Measurements from ENCODE around the gene RAP2A. TPM values are rescaled to one million over a fixed set of nuclear protein-coding genes. Genes with fewer than 3 reads are reported as not detected.

RAP2A gene
- total RNA-seq, 1 donor from 2014 or later: 70.9 TPM

DNA sequence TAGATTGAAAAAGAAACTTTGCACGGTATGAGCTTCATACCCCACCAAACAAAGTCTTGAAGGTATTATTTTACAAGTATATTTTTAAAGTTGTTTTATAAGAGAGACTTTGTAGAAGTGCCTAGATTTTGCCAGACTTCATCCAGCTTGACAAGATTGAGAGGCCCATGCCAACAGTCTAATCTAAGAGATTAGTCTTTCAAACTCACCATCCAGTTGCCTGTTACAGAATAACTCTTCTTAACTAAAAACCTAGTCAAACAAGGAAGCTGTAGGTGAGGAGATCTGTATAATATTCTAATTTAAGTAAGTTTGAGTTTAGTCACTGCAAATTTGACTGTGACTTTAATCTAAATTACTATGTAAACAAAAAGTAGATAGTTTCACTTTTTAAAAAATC is 41.9 kb upstream of the RAP2A start:
- H3K9me3 Mint-ChIP-seq: no peaks in the 10 kb centered on the region
- H3K4me1 Mint-ChIP-seq: no peaks in the 10 kb centered on the region
- no peak overlapping the region for H3K27ac Mint-ChIP-seq
- H3K4me1 ChIP-seq: no peaks in the 10 kb centered on the region
- H3K36me3 Mint-ChIP-seq: peaks cover 9% of the 10 kb centered on the region
- no peak overlapping the region for H3K27ac ChIP-seq
- H3K9me3 ChIP-seq (ENCODE audit: low read depth): no peaks in the 10 kb centered on the region
- no peaks in the 10 kb centered on the region for H3F3A ChIP-seq (ENCODE audit: low read depth)
- peaks cover 5% of the 10 kb centered on the region for H3K36me3 ChIP-seq
- no peak overlapping the region for H2AFZ ChIP-seq (replicated peaks)
- no peaks in the 10 kb centered on the region for H4K20me1 ChIP-seq (ENCODE audit: low read depth)
- TF ChIP-seq EZH2phosphoT487 (IDR thresholded peaks at IDR 0.05) (no peak), EZH2 (IDR thresholded peaks at IDR 0.05) (no peak)
- TF ChIP-seq, protein P1, sequence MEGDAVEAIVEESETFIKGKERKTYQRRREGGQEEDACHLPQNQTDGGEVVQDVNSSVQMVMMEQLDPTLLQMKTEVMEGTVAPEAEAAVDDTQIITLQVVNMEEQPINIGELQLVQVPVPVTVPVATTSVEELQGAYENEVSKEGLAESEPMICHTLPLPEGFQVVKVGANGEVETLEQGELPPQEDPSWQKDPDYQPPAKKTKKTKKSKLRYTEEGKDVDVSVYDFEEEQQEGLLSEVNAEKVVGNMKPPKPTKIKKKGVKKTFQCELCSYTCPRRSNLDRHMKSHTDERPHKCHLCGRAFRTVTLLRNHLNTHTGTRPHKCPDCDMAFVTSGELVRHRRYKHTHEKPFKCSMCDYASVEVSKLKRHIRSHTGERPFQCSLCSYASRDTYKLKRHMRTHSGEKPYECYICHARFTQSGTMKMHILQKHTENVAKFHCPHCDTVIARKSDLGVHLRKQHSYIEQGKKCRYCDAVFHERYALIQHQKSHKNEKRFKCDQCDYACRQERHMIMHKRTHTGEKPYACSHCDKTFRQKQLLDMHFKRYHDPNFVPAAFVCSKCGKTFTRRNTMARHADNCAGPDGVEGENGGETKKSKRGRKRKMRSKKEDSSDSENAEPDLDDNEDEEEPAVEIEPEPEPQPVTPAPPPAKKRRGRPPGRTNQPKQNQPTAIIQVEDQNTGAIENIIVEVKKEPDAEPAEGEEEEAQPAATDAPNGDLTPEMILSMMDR (IDR thresholded peaks at IDR 0.05): no peak
- H3K79me2 ChIP-seq (ENCODE audit: low read depth): no peaks in the 10 kb centered on the region
- H3K4me3 Mint-ChIP-seq: no peak overlapping the region
- H3K27me3 ChIP-seq: no peaks in the 10 kb centered on the region
- DNase-seq (ENCODE audit: low spot score): no peak
- no peak overlapping the region for H3K4me3 ChIP-seq
- H3K9ac ChIP-seq: no peak overlapping the region
- no peaks in the 10 kb centered on the region for H3K27me3 Mint-ChIP-seq (ENCODE audit: insufficient read depth, low read depth)
- no peak overlapping the region for H3K4me2 ChIP-seq

DNA sequence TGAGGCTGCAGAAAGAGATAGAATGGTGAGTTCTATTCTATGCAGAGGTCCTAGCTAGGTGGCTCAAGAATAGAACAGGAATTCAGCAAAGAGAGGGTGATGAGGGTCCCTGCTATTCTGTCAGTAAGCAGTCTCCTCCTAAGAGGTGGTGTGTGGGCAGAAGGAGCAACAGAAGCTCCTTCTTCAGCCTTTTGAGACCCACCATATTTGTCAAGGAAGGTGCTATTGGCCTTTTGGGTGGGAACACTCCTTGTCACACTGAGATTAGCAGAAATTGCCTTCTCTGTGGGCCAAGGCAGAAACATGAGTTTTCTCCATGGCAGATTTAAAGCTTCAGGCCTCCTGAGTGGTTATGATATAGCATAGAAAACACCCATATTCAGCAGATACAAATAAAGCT is 39.4 kb upstream of the RAP2A start:
- Histone ChIP-seq H2AFZ (replicated peaks) (no peak overlapping the region), H3F3A (ENCODE audit: low read depth) (no peaks in the 10 kb centered on the region), H3K4me3 (no peak overlapping the region), H3K27ac (no peak overlapping the region), H3K36me3 (peaks cover 5% of the 10 kb centered on the region), H3K79me2 (ENCODE audit: low read depth) (no peaks in the 10 kb centered on the region), H3K4me1 (no peaks in the 10 kb centered on the region), H3K4me2 (no peak overlapping the region), H4K20me1 (ENCODE audit: low read depth) (no peaks in the 10 kb centered on the region), H3K9me3 (ENCODE audit: low read depth) (no peaks in the 10 kb centered on the region), H3K27me3 (no peaks in the 10 kb centered on the region), H3K9ac (no peak overlapping the region)
- Mint-ChIP-seq H3K4me3 (no peak overlapping the region), H3K27me3 (ENCODE audit: insufficient read depth, low read depth) (peaks cover 2% of the 10 kb centered on the region), H3K9me3 (no peaks in the 10 kb centered on the region), H3K4me1 (no peaks in the 10 kb centered on the region), H3K36me3 (no peaks in the 10 kb centered on the region), H3K27ac (no peak overlapping the region)
- TF ChIP-seq EZH2 (IDR thresholded peaks at IDR 0.05): no peak
- TF ChIP-seq, protein P1 (IDR thresholded peaks at IDR 0.05): no peak
- TF ChIP-seq EZH2phosphoT487 (IDR thresholded peaks at IDR 0.05): no peak
- no peak for DNase-seq (ENCODE audit: low spot score)

DNA sequence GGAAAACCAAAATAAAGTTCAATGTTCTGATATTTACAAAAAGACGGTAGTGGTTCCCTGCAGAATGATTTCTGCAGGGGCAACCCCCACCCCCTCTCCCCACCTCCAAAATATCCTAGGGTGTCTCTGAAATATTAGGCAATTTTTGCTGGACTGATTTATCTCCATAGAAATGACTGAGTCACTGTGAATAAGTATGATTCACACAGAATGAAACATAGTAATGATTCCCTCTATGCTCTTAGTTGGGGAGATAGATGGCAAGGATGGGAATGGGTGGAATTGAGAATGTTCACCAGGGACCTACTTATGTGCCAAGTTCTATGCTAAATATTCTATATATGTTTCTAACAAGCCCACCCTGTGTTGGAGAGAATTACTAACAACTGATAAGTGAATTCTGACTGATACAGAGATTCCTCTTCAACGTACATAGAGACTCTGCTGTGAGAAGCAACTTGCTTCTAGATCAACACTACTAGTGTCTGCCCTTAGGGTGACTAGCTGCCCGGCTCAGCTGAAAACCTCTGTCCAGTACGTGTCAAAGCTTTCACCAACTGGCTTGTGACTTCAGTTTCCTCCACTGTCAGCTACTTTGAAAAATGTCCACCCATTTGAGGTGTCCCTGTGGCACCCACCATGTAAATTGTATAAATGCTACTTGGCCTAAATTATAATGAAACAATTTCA is 38.4 kb upstream of the RAP2A start:
- H3K9ac ChIP-seq: no peak overlapping the region
- no peaks in the 10 kb centered on the region for H4K20me1 ChIP-seq (ENCODE audit: low read depth)
- H3K36me3 Mint-ChIP-seq: no peaks in the 10 kb centered on the region
- no peaks in the 10 kb centered on the region for H3K4me1 ChIP-seq
- H3K27ac ChIP-seq: no peak overlapping the region
- TF ChIP-seq EZH2phosphoT487 (IDR thresholded peaks at IDR 0.05) (no peak), EZH2 (IDR thresholded peaks at IDR 0.05) (no peak)
- TF ChIP-seq, protein P1 (IDR thresholded peaks at IDR 0.05): no peak
- no peaks in the 10 kb centered on the region for H3K9me3 Mint-ChIP-seq
- H3K4me3 Mint-ChIP-seq: no peak overlapping the region
- H3K79me2 ChIP-seq (ENCODE audit: low read depth): no peaks in the 10 kb centered on the region
- no peak overlapping the region for H3K4me2 ChIP-seq
- H3K27me3 ChIP-seq: no peaks in the 10 kb centered on the region
- H3K27me3 Mint-ChIP-seq (ENCODE audit: insufficient read depth, low read depth): peaks cover 2% of the 10 kb centered on the region
- H3K27ac Mint-ChIP-seq: no peak overlapping the region
- H2AFZ ChIP-seq (replicated peaks): no peak overlapping the region
- DNase-seq (ENCODE audit: low spot score): no peak
- no peaks in the 10 kb centered on the region for H3K9me3 ChIP-seq (ENCODE audit: low read depth)
- no peak overlapping the region for H3K4me3 ChIP-seq
- no peaks in the 10 kb centered on the region for H3F3A ChIP-seq (ENCODE audit: low read depth)
- H3K4me1 Mint-ChIP-seq: no peaks in the 10 kb centered on the region
- peaks cover 5% of the 10 kb centered on the region for H3K36me3 ChIP-seq

Measured in neural progenitor cell (in vitro differentiated cells).